ENCODE data around the gene WNT1.

DNA sequence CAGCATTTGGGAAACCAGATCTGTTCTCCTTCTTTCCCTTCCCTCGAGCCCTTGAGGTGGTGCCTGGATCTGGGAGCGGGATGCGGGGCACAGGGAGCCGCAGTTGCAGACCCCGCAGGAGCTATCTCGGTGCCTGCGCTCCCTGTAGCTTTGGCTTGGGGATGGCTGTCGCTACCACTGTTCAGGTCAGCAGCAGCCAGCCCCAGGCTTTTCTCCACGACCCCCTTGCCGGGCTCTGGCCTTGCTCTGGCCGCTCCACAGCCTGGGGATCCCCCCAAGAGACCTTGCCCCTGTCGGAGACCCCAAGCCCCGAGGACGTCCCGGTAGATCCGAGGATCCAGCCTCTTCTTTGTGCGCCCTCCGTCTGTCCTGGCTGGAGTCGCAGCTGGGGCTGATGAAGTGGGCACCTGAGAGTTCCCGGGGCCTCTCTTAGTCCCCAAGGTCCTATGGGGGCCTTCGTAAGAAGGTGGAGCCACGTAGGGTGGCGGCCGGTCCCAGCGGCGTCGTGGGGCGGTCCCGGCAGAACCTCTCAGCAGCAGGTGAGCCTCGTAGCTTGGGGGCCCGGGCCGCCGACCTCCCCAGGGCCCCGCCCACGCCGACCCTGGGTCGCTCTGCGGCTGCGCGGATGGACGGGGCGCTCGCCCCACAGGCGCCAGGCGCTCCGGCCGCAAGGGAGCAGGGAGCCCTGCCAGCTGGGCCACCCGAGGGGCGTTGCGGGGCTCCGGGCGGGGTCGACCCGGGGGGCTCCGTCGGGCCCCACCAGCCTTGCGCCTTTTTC lies 19.8 kb downstream of the WNT1 start:
- TF ChIP-seq, protein P1, sequence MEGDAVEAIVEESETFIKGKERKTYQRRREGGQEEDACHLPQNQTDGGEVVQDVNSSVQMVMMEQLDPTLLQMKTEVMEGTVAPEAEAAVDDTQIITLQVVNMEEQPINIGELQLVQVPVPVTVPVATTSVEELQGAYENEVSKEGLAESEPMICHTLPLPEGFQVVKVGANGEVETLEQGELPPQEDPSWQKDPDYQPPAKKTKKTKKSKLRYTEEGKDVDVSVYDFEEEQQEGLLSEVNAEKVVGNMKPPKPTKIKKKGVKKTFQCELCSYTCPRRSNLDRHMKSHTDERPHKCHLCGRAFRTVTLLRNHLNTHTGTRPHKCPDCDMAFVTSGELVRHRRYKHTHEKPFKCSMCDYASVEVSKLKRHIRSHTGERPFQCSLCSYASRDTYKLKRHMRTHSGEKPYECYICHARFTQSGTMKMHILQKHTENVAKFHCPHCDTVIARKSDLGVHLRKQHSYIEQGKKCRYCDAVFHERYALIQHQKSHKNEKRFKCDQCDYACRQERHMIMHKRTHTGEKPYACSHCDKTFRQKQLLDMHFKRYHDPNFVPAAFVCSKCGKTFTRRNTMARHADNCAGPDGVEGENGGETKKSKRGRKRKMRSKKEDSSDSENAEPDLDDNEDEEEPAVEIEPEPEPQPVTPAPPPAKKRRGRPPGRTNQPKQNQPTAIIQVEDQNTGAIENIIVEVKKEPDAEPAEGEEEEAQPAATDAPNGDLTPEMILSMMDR (IDR thresholded peaks at IDR 0.05): no peak
- no peak for TF ChIP-seq POLR2A (IDR thresholded peaks at IDR 0.05)
